SK-N-SH treated with all-trans-retinoic acid at 6 μM for 48 hours (cell line): ENCODE results near the gene LY86.

Experiments
- ATAC-seq: fragments of 200-7000 bp; cut with Tn5 transposase; 3 replicates; pipeline ENCODE4 v1.9.1; 2020; ENCODE audit warnings: mild to moderate bottlenecking, moderate library complexity
- ARNTL ChIP-seq: fragments of 450-650 bp; formaldehyde crosslinking; IDR thresholded peaks from 2 replicates; pipeline ENCODE4 v1.5.0; 2020; ENCODE audit warnings: low read depth, mild to moderate bottlenecking, moderate library complexity, borderline replicate concordance
- BACH2 ChIP-seq: fragments of 250-450 bp; sonication (Bioruptor Pico); IDR thresholded peaks from 2 replicates; pipeline ENCODE4 v1.9.0; 2021; ENCODE audit warnings: mild to moderate bottlenecking, borderline replicate concordance
- CREB5 ChIP-seq: fragments of 250-450 bp; sonication (Bioruptor Pico); IDR thresholded peaks from 2 replicates; pipeline ENCODE4 v1.5.1; 2020; ENCODE audit warnings: low read depth, mild to moderate bottlenecking, moderate library complexity
- CSDC2 ChIP-seq: fragments of 250-450 bp; sonication (Bioruptor Pico); IDR thresholded peaks from 2 replicates; pipeline ENCODE4 v1.5.0; 2020; ENCODE audit warnings: mild to moderate bottlenecking, moderate library complexity
- CSRNP3 ChIP-seq: fragments of 250-450 bp; sonication (Bioruptor Pico); IDR thresholded peaks from 2 replicates; pipeline ENCODE4 v1.5.1; 2021; ENCODE audit warnings: mild to moderate bottlenecking, moderate library complexity
- ESRRG ChIP-seq: fragments of 250-450 bp; sonication (Bioruptor Pico); IDR thresholded peaks from 2 replicates; pipeline ENCODE4 v1.6.1; 2021; ENCODE audit warnings: mild to moderate bottlenecking
- GLIS3 ChIP-seq: fragments of 250-450 bp; sonication (Bioruptor Pico); IDR thresholded peaks from 2 replicates; pipeline ENCODE4 v1.5.0; 2020; ENCODE audit warnings: mild to moderate bottlenecking, moderate library complexity
- ISL1 ChIP-seq: fragments of 250-450 bp; sonication (Bioruptor Pico); IDR thresholded peaks from 2 replicates; pipeline ENCODE4 v2.1.2; 2022; ENCODE audit warnings: mild to moderate bottlenecking, moderate library complexity
- OSR1 ChIP-seq: fragments of 250-450 bp; sonication (Bioruptor Pico); IDR thresholded peaks from 2 replicates; pipeline ENCODE4 v1.8.0; 2022; ENCODE audit warnings: moderate library complexity, mild to moderate bottlenecking, inconsistent platforms
- PATZ1 ChIP-seq: fragments of 250-450 bp; sonication (Bioruptor Pico); IDR thresholded peaks from 2 replicates; pipeline ENCODE4 v1.8.0; 2020; ENCODE audit warnings: mild to moderate bottlenecking, moderate library complexity, borderline replicate concordance
- POU6F1 ChIP-seq: fragments of 250-450 bp; sonication (Bioruptor Pico); IDR thresholded peaks from 2 replicates; pipeline ENCODE4 v1.8.0; 2021; ENCODE audit warnings: low read depth, mild to moderate bottlenecking, moderate library complexity, borderline replicate concordance
- PPARA ChIP-seq: fragments of 250-450 bp; sonication (Bioruptor Pico); IDR thresholded peaks from 2 replicates; pipeline ENCODE4 v1.5.0; 2020; ENCODE audit warnings: mild to moderate bottlenecking, borderline replicate concordance
- SNAI2 ChIP-seq: fragments of 250-450 bp; sonication (Bioruptor Pico); IDR thresholded peaks from 2 replicates; pipeline ENCODE4 v1.5.0; 2020; ENCODE audit warnings: mild to moderate bottlenecking, moderate library complexity
- TCF4 ChIP-seq: fragments of 250-450 bp; sonication (Bioruptor Pico); IDR thresholded peaks from 2 replicates; pipeline ENCODE4 v1.8.0; 2021; ENCODE audit warnings: mild to moderate bottlenecking, moderate library complexity, borderline replicate concordance
- TSHZ2 ChIP-seq: fragments of 250-450 bp; sonication (Bioruptor Pico); IDR thresholded peaks from 2 replicates; pipeline ENCODE4 v1.5.0; 2020; ENCODE audit warnings: mild to moderate bottlenecking, moderate library complexity
- ZC3H10 ChIP-seq: fragments of 250-450 bp; sonication (Bioruptor Pico); IDR thresholded peaks from 2 replicates; pipeline ENCODE4 v1.5.1; 2021; ENCODE audit warnings: mild to moderate bottlenecking, moderate library complexity
- ZNF565 ChIP-seq: fragments of 450-650 bp; formaldehyde crosslinking; conservative IDR thresholded peaks from 2 replicates; pipeline ENCODE4 v1.5.0; 2020; ENCODE audit warnings: low read depth, mild to moderate bottlenecking, moderate library complexity
- ZNF70 ChIP-seq: fragments of 450-650 bp; formaldehyde crosslinking; IDR thresholded peaks from 2 replicates; pipeline ENCODE4 v1.5.0; 2020; ENCODE audit warnings: mild to moderate bottlenecking, moderate library complexity
- ZNF8 ChIP-seq: fragments of 450-650 bp; formaldehyde crosslinking; IDR thresholded peaks from 2 replicates; pipeline ENCODE4 v1.5.0; 2020; ENCODE audit warnings: mild to moderate bottlenecking, moderate library complexity

The LY86 gene

GRCh38 chr6:6597682-6598081, 9.2 kb downstream of the LY86 start:
- TF ChIP-seq ISL1 (no peak), ZNF70 (CRISPR knock-in tag) (no peak), CREB5 (CRISPR knock-in tag) (no peak), TCF4 (CRISPR knock-in tag) (no peak), ZC3H10 (no peak), ZNF8 (CRISPR knock-in tag) (no peak), CSRNP3 (no peak), GLIS3 (no peak), SNAI2 (CRISPR knock-in tag) (no peak), ZNF565 (CRISPR knock-in tag) (no peak)
- TF ChIP-seq, all 23 proteins: peak for 0
- no peak for ATAC-seq

- no peak for TF ChIP-seq ZNF70 (CRISPR knock-in tag)
- no peak for TF ChIP-seq ARNTL (CRISPR knock-in tag)
- no peak for TF ChIP-seq CSDC2
- TF ChIP-seq ZNF565 (CRISPR knock-in tag): no peak
- TF ChIP-seq PATZ1 (CRISPR knock-in tag): no peak
- TF ChIP-seq ZNF8 (CRISPR knock-in tag): no peak
- TF ChIP-seq PPARA: no peak
- no peak for TF ChIP-seq TCF4 (CRISPR knock-in tag)
- TF ChIP-seq CREB5 (CRISPR knock-in tag): no peak
- TF ChIP-seq POU6F1 (CRISPR knock-in tag): no peak
- no peak for TF ChIP-seq BACH2 (CRISPR knock-in tag)
- TF ChIP-seq CSRNP3: no peak
- TF ChIP-seq SNAI2 (CRISPR knock-in tag): no peak
- TF ChIP-seq OSR1 (CRISPR knock-in tag): no peak
- TF ChIP-seq ESRRG (CRISPR knock-in tag): no peak
- TF ChIP-seq TSHZ2 (CRISPR knock-in tag): no peak
- TF ChIP-seq GLIS3: no peak
- TF ChIP-seq, all 23 proteins: peak for 0
- no peak for ATAC-seq
These were observed 11.0 kb downstream of the LY86 start for GRCh38 chr6:6599468-6599873.
